ENCODE data around the gene TRIM36. TPM values are rescaled to one million over a fixed set of nuclear protein-coding genes. Genes with fewer than 3 reads are reported as not detected.

TRIM36 gene
- total RNA-seq, 1 donor from 2014 or later, result 4.4 TPM

DNA sequence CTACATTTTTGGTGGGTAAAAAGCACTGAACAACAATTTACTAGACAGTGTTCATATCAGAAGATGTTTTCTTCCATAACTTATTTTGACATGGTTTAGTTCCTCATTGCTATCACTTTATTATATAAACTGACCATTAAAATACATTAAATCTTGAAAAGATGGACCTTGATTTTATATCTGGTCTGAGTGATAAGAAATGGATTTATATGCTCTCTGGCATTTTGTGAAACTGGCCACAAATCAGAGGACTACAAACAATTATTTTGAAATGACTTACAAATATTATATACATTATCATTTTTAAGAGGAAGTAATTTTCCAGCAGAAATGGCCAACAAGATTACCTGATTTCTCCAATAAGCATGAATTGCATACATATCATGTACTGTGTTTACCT is 23.6 kb upstream of the TRIM36 start:
- H3K36me3 Mint-ChIP-seq (ENCODE audit: low read depth, unreplicated experiment), result no peaks in the 10 kb centered on the region
- H3K4me3 Mint-ChIP-seq (ENCODE audit: unreplicated experiment), result no peak overlapping the region
- H3K9me3 Mint-ChIP-seq (ENCODE audit: unreplicated experiment), result no peaks in the 10 kb centered on the region
- Histone ChIP-seq H3K27me3 (ENCODE audit: insufficient read depth, low read length) (no peaks in the 10 kb centered on the region), H4K20me1 (ENCODE audit: insufficient read depth, low read length) (no peaks in the 10 kb centered on the region), H2AFZ (ENCODE audit: low read depth, low read length) (no peak overlapping the region), H3K27ac (ENCODE audit: low read depth, low read length) (no peak overlapping the region), H3K79me2 (ENCODE audit: insufficient read depth, low read length) (no peaks in the 10 kb centered on the region), H3K4me3 (ENCODE audit: insufficient read depth, low read depth, low read length) (no peak overlapping the region), H3K4me1 (ENCODE audit: insufficient read depth, low read length) (no peaks in the 10 kb centered on the region), H3K9ac (ENCODE audit: low read length) (no peak overlapping the region), H3K9me3 (ENCODE audit: insufficient read depth, low read depth, low read length) (no peaks in the 10 kb centered on the region), H3K36me3 (ENCODE audit: insufficient read depth, low read length) (no peaks in the 10 kb centered on the region), H3K4me2 (ENCODE audit: low read length) (no peak overlapping the region)
- H3K4me1 Mint-ChIP-seq (ENCODE audit: low read depth, unreplicated experiment), result no peaks in the 10 kb centered on the region
- no peak for FAIRE-seq
- DNase-seq (ENCODE audit: low read depth), result no peak
- no peak overlapping the region for H3K27ac Mint-ChIP-seq (ENCODE audit: unreplicated experiment)
- peaks cover 6% of the 10 kb centered on the region for H3K27me3 Mint-ChIP-seq (ENCODE audit: low read depth, unreplicated experiment)
- TF ChIP-seq, protein P1, sequence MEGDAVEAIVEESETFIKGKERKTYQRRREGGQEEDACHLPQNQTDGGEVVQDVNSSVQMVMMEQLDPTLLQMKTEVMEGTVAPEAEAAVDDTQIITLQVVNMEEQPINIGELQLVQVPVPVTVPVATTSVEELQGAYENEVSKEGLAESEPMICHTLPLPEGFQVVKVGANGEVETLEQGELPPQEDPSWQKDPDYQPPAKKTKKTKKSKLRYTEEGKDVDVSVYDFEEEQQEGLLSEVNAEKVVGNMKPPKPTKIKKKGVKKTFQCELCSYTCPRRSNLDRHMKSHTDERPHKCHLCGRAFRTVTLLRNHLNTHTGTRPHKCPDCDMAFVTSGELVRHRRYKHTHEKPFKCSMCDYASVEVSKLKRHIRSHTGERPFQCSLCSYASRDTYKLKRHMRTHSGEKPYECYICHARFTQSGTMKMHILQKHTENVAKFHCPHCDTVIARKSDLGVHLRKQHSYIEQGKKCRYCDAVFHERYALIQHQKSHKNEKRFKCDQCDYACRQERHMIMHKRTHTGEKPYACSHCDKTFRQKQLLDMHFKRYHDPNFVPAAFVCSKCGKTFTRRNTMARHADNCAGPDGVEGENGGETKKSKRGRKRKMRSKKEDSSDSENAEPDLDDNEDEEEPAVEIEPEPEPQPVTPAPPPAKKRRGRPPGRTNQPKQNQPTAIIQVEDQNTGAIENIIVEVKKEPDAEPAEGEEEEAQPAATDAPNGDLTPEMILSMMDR (IDR thresholded peaks at IDR 0.05; ENCODE audit: insufficient read depth, low read depth, low read length), result no peak
- TF ChIP-seq EZH2 (IDR thresholded peaks at IDR 0.05; ENCODE audit: insufficient read depth, low read length), result no peak

DNA sequence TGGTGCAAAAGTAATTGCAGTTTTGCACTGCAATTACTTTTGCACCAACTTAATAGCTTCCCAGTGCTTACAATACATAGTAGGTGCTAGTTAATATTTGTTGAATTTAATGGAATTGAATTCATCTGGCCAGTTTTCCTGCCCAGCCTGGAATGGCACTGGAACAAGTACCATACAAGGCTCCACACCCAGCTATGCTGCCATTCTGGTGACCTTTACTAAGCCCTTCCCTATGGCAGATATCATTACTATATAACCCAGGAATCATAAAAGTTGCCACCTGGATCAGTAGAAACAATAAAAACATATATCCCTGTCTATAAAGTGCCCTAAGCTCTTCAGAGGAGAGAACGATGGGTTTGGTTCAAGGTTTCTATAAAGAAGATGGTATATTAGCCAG is 22.4 kb upstream of the TRIM36 start:
- Mint-ChIP-seq H3K27ac (ENCODE audit: unreplicated experiment) (no peak overlapping the region), H3K27me3 (ENCODE audit: low read depth, unreplicated experiment) (peaks cover 8% of the 10 kb centered on the region), H3K4me3 (ENCODE audit: unreplicated experiment) (no peak overlapping the region), H3K9me3 (ENCODE audit: unreplicated experiment) (no peaks in the 10 kb centered on the region), H3K4me1 (ENCODE audit: low read depth, unreplicated experiment) (no peaks in the 10 kb centered on the region), H3K36me3 (ENCODE audit: low read depth, unreplicated experiment) (no peaks in the 10 kb centered on the region)
- no peaks in the 10 kb centered on the region for H3K36me3 ChIP-seq (ENCODE audit: insufficient read depth, low read length)
- no peak for TF ChIP-seq EZH2 (IDR thresholded peaks at IDR 0.05; ENCODE audit: insufficient read depth, low read length)
- TF ChIP-seq, protein P1 (IDR thresholded peaks at IDR 0.05; ENCODE audit: insufficient read depth, low read depth, low read length), result no peak
- H3K27me3 ChIP-seq (ENCODE audit: insufficient read depth, low read length), result no peaks in the 10 kb centered on the region
- H3K4me2 ChIP-seq (ENCODE audit: low read length), result no peak overlapping the region
- no peak overlapping the region for H3K27ac ChIP-seq (ENCODE audit: low read depth, low read length)
- H4K20me1 ChIP-seq (ENCODE audit: insufficient read depth, low read length), result no peaks in the 10 kb centered on the region
- no peaks in the 10 kb centered on the region for H3K9me3 ChIP-seq (ENCODE audit: insufficient read depth, low read depth, low read length)
- H3K79me2 ChIP-seq (ENCODE audit: insufficient read depth, low read length), result no peaks in the 10 kb centered on the region
- DNase-seq (ENCODE audit: low read depth) (no peak), FAIRE-seq (no peak)
- no peak overlapping the region for H3K4me3 ChIP-seq (ENCODE audit: insufficient read depth, low read depth, low read length)
- no peak overlapping the region for H3K9ac ChIP-seq (ENCODE audit: low read length)
- no peak overlapping the region for H2AFZ ChIP-seq (ENCODE audit: low read depth, low read length)
- no peaks in the 10 kb centered on the region for H3K4me1 ChIP-seq (ENCODE audit: insufficient read depth, low read length)

DNA sequence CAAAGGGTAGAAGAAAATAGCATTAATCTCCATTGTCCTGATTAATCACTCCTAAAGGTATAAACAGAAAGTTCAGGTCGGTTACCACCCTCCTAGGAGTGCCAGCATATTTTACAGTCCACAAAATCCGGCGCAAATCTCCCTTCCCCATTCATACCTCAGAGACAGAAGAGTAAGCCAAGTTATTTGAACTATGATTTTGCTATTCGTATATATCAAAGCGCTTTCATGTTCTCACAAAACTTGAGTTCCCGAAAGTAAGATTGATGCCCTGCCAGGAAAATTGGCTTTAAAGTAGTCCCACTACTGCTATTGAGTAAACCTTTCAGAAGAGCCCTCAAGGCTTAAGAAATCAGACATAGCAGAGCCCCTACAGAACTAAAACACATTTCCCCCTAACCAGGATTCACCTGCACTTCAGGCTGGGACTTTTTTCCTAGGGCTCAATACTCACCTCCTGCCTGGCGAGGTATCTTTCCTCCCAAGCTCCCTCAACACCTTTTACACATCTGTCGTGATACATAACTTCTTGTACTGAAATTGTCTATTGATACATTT is 21.8 kb upstream of the TRIM36 start:
- Histone ChIP-seq H4K20me1 (ENCODE audit: insufficient read depth, low read length) (no peaks in the 10 kb centered on the region), H3K9me3 (ENCODE audit: insufficient read depth, low read depth, low read length) (no peaks in the 10 kb centered on the region), H3K27me3 (ENCODE audit: insufficient read depth, low read length) (no peaks in the 10 kb centered on the region), H3K4me2 (ENCODE audit: low read length) (no peak overlapping the region), H3K27ac (ENCODE audit: low read depth, low read length) (no peak overlapping the region), H3K79me2 (ENCODE audit: insufficient read depth, low read length) (no peaks in the 10 kb centered on the region), H3K4me3 (ENCODE audit: insufficient read depth, low read depth, low read length) (no peak overlapping the region), H3K9ac (ENCODE audit: low read length) (no peak overlapping the region), H2AFZ (ENCODE audit: low read depth, low read length) (no peak overlapping the region), H3K36me3 (ENCODE audit: insufficient read depth, low read length) (no peaks in the 10 kb centered on the region), H3K4me1 (ENCODE audit: insufficient read depth, low read length) (no peaks in the 10 kb centered on the region)
- no peak for TF ChIP-seq EZH2 (IDR thresholded peaks at IDR 0.05; ENCODE audit: insufficient read depth, low read length)
- TF ChIP-seq, protein P1 (IDR thresholded peaks at IDR 0.05; ENCODE audit: insufficient read depth, low read depth, low read length), result no peak
- no peak for FAIRE-seq
- Mint-ChIP-seq H3K27me3 (ENCODE audit: low read depth, unreplicated experiment) (peaks cover 8% of the 10 kb centered on the region), H3K9me3 (ENCODE audit: unreplicated experiment) (no peaks in the 10 kb centered on the region), H3K36me3 (ENCODE audit: low read depth, unreplicated experiment) (no peaks in the 10 kb centered on the region), H3K4me1 (ENCODE audit: low read depth, unreplicated experiment) (no peaks in the 10 kb centered on the region), H3K27ac (ENCODE audit: unreplicated experiment) (no peak overlapping the region), H3K4me3 (ENCODE audit: unreplicated experiment) (no peak overlapping the region)
- no peak for DNase-seq (ENCODE audit: low read depth)

Measured in astrocyte (in vitro differentiated cells and primary cell).